Measurements from ENCODE around the gene SVIL.

DNA sequence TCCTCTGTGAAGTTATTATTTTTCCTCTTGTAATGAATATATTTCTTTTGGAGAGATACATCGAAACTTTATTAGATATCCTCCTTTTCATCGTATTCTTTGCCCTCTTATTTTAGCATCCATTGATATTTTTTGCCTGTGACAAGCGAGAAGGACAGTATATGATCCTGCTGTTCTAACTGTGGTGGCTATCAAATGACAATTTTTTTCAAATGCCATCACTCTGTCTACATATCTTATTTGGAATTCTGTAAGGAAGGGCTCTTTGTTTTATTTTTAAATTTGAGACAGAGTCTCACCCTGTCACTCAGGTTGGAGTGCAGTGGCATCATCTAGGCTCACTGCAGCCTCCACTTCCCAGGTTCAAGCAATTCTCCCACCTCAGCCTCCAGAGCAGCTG lies 217.4 kb downstream of the SVIL start:
- TF ChIP-seq POLR2AphosphoS5 (IDR thresholded peaks at IDR 0.05; ENCODE audit: low read depth, low read length) (no peak), POLR2A (IDR thresholded peaks at IDR 0.05; ENCODE audit: low read depth, low read length) (no peak), POU2F2 (IDR thresholded peaks at IDR 0.05; ENCODE audit: low read depth, low read length) (no peak), PAX5 (IDR thresholded peaks at IDR 0.05; ENCODE audit: insufficient read depth, low read length, severe bottlenecking) (no peak), SPI1 (IDR thresholded peaks at IDR 0.05; ENCODE audit: low read depth, low read length) (no peak), TAF1 (IDR thresholded peaks at IDR 0.05; ENCODE audit: low read depth, low read length) (no peak)
